Thyroid gland (tissue), 4 donors: Measurements from ENCODE around the gene ASPSCR1. TPM values are rescaled to one million over a fixed set of nuclear protein-coding genes. Genes with fewer than 3 reads are reported as not detected.

Source experiments
- DNase-seq, 2 donors: peaks; one replicate each; pipeline ENCODE4 v3.0.0-alpha.2; 2019
- H3K27ac ChIP-seq, 3 donors: fragments of 200-600 bp; sonication (generic); 1 replicate in 2 of 3; 2 replicates in 1 of 3; pipeline ENCODE4 v1.5.1; 2016 to 2019; ENCODE audit warnings: mild to moderate bottlenecking in 1 of 3, moderate library complexity in 1 of 3
- H3K27me3 ChIP-seq: fragments of 200-600 bp; sonication (generic); one replicate; pipeline ENCODE4 v1.5.1; 2019
- H3K36me3 ChIP-seq, 2 donors: fragments of 200-600 bp; sonication (generic); one replicate each; pipeline ENCODE4 v1.5.1; 2016 to 2019
- H3K4me1 ChIP-seq, 2 donors: fragments of 200-600 bp; sonication (generic); one replicate each; pipeline ENCODE4 v1.5.1; 2017 to 2019
- H3K4me3 ChIP-seq, 3 donors: fragments of 200-600 bp; sonication (generic); replicated peaks in 1 of 3; 1 replicate in 2 of 3; 2 replicates in 1 of 3; pipeline ENCODE4 v1.5.1; 2016; ENCODE audit warnings: mild to moderate bottlenecking in 1 of 3
- H3K9me3 ChIP-seq: fragments of 200-600 bp; sonication (generic); one replicate; pipeline ENCODE4 v1.5.1; 2017
- CTCF ChIP-seq, 6 experiments: fragments of 200-600 bp in 3 of 6; fragments of 450-650 bp in 3 of 6; sonication (generic) in 3 of 6; IDR thresholded peaks; one replicate each; pipeline ENCODE4 v1.5.1; 2016 to 2019; ENCODE audit warnings: antibody characterized with exemption in 6 of 6, mild to moderate bottlenecking in 2 of 6, inconsistent platforms in 1 of 6, moderate library complexity in 1 of 6
- POLR2A ChIP-seq, 2 donors: fragments of 450-650 bp; IDR thresholded peaks; one replicate each; pipeline ENCODE4 v1.6.1; 2017; ENCODE audit warnings: antibody characterized with exemption in 2 of 2, mild to moderate bottlenecking in 2 of 2, moderate library complexity in 1 of 2
- WGBS, 2 donors: methylation state at CpG; one replicate each; pipeline ENCODE4 v1.1.5; 2017; 5-methylcytosine and 5-hydroxymethylcytosine counted together
- intact Hi-C: fragments of 100-400 bp; cut with DNase I; formaldehyde crosslinking; loops from one replicate; pipeline ENCODE4 v1.15.1; 2023
- total RNA-seq, 4 donors: library from RNA; depleted of rRNA; stranded (reverse); fragments of >200 nt; gene quantifications; one replicate each; pipeline ENCODE4 v1.2.3, GENCODE V29; 2016

ASPSCR1 gene
- total RNA-seq, 4 donors from 2014 or later, result 23.2 to 53.6 (median 35.7) TPM

DNA sequence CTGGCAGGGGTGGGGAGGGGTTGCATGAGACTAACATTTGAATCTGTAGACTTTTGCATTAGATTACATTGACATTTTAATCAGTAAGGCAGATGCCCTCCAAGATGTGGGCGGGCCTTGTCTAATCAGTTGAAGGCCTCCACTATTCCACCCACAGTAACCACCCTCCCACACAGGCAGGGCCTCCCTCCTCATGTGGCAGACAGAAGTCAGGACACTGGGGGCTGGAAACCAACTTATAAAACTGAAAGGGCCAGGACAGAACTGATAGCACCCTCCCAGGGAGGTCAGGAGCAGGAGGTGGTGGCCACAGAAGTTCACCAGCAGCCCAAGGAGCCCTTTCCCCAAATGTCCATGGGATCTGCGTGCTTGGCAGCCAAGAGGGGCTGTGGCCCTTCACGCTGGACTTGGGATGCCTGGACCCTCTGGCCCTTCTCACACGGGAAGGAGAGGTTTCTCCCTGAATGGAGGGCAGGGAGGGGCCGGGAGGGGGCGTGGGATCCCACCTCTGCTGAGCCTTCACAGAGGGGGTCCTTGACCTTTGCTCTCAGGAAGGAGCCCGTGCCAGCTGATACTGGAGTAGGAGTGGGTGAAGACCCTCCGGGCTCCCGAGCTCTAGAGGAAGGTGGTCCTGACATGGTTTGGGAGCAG lies 45.0 kb upstream of the ASPSCR1 start:
- Histone ChIP-seq H3K9me3 (no peaks in the 10 kb centered on the region), H3K4me3 (no peak overlapping the region), H3K27me3 (no peaks in the 10 kb centered on the region), H3K4me1 (peaks cover 9 to 20% of the 10 kb centered on the region in 2 donors), H3K36me3 (no peaks in the 10 kb centered on the region), H3K27ac (no peak overlapping the region)
- WGBS, 2 donors, result 89 to 92% methylated on average over 8 of the region's 9 CpGs
- no peak for DNase-seq
- TF ChIP-seq CTCF (IDR thresholded peaks at IDR 0.05), result no peak
- TF ChIP-seq POLR2A (IDR thresholded peaks at IDR 0.05), result no peak
- intact Hi-C loops, result no loop called here

GRCh38 chr17:81933178-81933699 lies 44.2 kb upstream of the ASPSCR1 start:
- no peaks in the 10 kb centered on the region for H3K9me3 ChIP-seq
- no peaks in the 10 kb centered on the region for H3K27me3 ChIP-seq
- 93 to 94% methylated on average over 9 to 13 of the region's 14 CpGs for WGBS, 2 donors
- TF ChIP-seq CTCF (IDR thresholded peaks at IDR 0.05), result no peak
- no peak for TF ChIP-seq POLR2A (IDR thresholded peaks at IDR 0.05)
- H3K27ac ChIP-seq, result no peak overlapping the region
- peaks cover 4 to 18% of the 10 kb centered on the region in 2 donors for H3K4me1 ChIP-seq
- intact Hi-C loops, result no loop called here
- no peak for DNase-seq
- no peaks in the 10 kb centered on the region for H3K36me3 ChIP-seq
- no peak overlapping the region for H3K4me3 ChIP-seq

DNA sequence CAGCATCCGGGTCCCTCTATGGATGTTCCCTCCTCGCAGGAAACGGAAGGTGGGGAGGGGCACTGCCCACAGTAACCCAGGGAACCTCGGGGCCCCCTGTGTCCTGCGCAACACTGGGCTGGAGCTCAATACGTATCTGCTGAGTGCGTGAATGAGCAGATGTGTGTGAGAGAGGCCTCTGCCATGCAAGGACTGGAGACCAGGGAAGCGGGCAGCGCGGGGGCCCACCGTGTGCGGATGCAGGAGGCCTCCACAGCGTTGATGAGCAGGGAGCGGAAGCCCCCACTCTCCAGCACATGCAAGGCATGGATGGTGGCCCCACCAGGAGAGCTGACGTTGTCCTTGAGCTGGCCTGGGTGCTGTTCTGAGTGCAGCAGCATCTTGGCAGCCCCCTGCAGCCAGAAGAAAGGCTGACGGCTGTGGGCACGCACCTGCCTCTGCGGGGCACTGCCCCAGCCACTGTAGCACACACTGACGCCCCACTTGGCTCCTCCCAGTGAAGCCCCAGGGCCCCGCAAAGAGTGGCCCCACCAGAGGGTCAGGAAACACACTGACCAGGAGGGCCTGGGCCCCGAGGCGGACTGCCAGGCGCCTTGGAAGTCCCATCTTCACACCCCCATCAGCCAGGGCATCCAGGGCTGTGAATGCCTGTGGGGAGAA lies 43.2 kb upstream of the ASPSCR1 start:
- no peaks in the 10 kb centered on the region for H3K36me3 ChIP-seq
- no peaks in the 10 kb centered on the region for H3K9me3 ChIP-seq
- H3K4me3 ChIP-seq, result no peak overlapping the region
- no peaks in the 10 kb centered on the region for H3K27me3 ChIP-seq
- 89 to 91% methylated on average over 10 to 16 of the region's 23 CpGs for WGBS, 2 donors
- intact Hi-C loops, result no loop called here
- no peak for DNase-seq
- H3K27ac ChIP-seq, result no peak overlapping the region
- TF ChIP-seq POLR2A (IDR thresholded peaks at IDR 0.05), result no peak
- no peak for TF ChIP-seq CTCF (IDR thresholded peaks at IDR 0.05)
- H3K4me1 ChIP-seq, result peaks cover 0 to 11% of the 10 kb centered on the region in 2 donors

DNA sequence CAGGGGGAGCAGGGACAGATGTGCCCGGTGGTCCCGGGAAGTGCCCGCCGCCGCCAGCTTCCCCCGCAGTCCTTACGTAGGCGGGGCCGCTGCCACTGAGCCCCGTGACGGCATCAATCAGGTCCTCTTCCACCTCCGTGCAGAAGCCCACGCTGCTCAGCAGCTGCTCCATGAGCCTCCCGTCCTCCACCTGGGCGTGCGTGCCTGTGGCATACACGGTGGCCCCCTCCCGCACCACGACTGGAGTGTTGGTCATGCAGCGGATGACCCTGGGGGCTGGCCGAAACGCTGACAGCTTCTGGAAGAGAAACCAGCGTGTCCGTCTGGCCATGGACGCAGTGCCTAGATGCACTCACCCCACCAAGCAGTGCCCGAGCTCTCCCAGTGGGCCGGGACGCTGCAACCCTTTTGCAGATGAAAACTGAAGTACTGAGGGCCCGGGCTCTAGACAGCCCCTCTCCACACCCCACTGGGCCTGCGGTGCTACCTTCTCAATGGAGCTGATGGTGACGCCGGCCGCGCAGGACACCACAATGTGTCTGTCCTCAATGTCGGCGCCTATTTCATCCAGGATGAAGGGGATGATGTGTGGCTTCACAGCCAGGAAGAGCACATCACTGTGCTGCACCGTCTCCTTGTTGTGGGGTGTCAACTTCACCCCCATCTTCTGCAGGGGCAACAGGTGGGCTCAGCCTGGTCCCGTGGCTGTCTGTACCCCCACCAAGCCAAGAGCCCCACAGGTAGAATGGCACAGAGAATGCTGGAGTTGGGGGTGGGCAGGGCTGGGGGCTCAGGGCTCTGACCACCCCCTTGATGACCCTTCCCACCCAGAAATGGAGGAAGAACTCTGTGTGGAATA lies 42.4 kb upstream of the ASPSCR1 start:
- Histone ChIP-seq H3K9me3 (no peaks in the 10 kb centered on the region), H3K4me1 (peaks cover 0 to 11% of the 10 kb centered on the region in 2 donors), H3K27me3 (no peaks in the 10 kb centered on the region), H3K4me3 (no peak overlapping the region), H3K27ac (no peak overlapping the region), H3K36me3 (no peaks in the 10 kb centered on the region)
- no peak for DNase-seq
- TF ChIP-seq POLR2A (IDR thresholded peaks at IDR 0.05) (no peak), CTCF (IDR thresholded peaks at IDR 0.05) (no peak)
- 88 to 92% methylated on average over 11 to 18 of the region's 38 CpGs for WGBS, 2 donors
- intact Hi-C loops, result no loop called here
